HG02763 (cell line): ENCODE measurements around the gene THG1L.
"Not testable (repeated sequence)": the region's sequence is repeated elsewhere in the genome, so short reads cannot be mapped to it uniquely, and the experiment has no call there.

Source experiments
- ATAC-seq: cut with Tn5 transposase; IDR thresholded peaks from one replicate; pipeline ENCODE4 v1.9.1; 2021; ENCODE audit warnings: mild to moderate bottlenecking, moderate library complexity; ENCODE audit not compliant: unreplicated experiment

Gene THG1L

GRCh38 chr5:157726607-157727006 lies 4.6 kb upstream of the THG1L start:
- ATAC-seq = not testable (repeated sequence)

- not testable (repeated sequence) for ATAC-seq
Observed at GRCh38 chr5:157727858-157728257, 3.4 kb upstream of the THG1L start.

DNA sequence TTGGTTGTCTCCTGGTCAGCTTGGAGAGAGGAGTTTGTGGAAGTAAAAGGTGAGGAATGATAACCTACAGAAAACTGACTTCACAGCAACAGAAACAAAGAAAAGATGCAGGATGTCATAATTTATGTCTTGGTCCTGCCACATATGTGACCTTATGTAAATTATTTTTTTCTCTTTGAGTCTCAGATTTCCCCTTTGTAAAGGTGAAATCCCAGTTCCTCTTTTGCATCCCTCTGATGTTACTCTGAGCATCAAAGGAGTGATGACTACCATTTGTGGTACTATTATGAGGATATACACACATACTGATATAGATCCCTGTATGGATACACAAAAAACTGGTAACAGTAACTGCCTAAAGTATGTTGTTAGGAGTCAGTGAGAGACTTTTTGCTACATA lies 1.4 kb upstream of the THG1L start:
- peak; percentile 58 for ATAC-seq

GRCh38 chr5:157730900-157731271 lies 334 bp upstream of the THG1L start:
- no peak for ATAC-seq

DNA sequence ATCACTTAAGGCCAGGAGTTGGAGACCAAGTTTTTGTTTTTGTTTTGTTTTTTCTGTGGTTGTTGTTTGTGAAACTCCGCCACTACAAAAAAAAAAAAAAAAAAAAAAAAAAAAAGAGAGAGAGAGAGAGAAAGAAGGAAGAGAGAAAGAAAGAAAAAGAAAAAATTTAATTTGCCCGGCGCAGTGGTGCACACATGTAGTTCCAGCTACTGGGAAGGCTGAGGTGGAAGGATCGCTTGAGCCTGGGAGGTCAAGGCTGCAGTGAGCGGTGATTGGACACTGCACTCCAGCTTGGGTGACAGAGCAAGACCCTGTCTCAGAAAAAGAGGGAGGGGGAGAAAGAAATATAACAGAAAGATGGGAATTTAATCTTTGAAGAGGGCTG lies 902 bp downstream of the THG1L start:
- ATAC-seq = no peak

GRCh38 chr5:157732596-157733262 lies 1.5 kb downstream of the THG1L start:
- no peak for ATAC-seq

DNA sequence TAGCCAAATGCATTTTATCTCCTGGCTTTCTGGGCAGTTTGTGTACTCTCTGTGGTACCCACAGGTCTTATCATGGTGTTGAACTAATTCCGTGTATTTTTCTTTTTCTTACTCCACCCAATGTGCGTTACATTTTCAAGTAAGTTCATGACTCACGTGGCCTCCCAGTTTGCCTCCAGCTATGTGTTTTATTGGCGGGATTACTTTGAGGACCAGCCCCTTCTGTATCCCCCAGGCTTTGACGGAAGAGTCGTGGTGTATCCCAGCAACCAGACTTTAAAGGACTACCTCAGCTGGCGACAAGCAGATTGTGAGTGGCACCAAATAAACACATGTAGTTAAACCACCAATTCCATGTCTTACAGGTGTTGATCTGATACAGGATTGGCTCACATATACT lies 3.2 kb downstream of the THG1L start:
- ATAC-seq = no peak

DNA sequence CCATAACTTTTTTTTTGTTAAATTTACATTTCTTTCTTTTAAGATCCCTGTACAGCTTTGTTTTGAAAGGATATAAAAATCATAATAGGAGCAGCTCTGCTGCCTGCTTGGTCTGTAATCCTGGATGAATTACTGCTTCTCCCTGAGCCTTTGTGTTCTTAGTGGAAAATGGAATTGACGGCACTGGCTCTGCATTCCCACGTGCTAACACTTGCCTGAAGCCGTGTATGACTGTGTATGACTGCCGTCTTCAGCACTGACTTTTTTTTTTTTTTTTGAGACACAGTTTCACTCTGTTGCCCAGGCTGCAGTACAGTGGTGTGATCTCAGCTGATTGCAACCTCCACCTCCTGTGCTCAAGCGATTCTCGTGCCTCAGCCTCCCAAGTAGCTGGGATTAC lies 4.8 kb downstream of the THG1L start:
- no peak for ATAC-seq

DNA sequence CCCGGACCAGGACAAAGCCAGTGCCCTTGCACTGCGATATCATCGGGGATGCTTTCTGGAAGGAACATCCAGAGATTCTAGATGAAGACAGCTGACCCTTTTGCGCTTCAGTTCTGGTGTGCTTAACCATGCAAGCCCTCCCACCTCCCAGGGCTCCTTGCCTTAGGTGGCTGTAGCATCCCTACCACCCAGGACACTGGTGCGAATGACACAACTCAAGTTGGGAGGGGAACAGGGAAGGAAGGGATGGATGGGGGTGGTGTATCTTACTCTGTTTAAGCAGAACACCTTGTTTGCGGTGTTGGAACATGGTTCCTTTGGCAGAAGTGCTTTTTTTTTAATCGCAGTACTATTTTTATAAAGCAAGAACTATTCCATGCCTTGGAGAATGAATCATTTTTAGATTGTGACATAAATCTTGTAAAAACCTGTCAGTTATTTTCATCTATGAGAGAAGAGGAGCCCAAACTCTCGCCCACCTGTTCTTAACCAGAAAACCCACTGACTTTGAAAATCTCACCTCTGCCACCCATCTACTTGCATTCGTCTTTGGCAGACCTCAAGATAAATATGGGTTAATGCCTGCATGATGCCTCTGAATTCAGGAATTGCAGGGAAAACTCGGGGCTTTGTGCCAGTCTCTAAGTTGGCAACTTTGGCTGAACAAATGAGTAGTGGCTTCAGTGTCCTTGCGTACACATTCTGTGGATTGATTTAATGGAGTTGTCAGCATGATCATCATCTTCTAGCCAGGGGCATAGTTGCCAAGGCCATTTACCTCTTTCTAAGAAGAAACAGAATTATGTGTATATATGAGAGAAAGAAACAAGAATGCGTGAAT lies 8.4 kb downstream of the THG1L start:
- no peak for ATAC-seq

GRCh38 chr5:157740229-157740610 lies 9.0 kb downstream of the THG1L start:
- ATAC-seq = no peak

DNA sequence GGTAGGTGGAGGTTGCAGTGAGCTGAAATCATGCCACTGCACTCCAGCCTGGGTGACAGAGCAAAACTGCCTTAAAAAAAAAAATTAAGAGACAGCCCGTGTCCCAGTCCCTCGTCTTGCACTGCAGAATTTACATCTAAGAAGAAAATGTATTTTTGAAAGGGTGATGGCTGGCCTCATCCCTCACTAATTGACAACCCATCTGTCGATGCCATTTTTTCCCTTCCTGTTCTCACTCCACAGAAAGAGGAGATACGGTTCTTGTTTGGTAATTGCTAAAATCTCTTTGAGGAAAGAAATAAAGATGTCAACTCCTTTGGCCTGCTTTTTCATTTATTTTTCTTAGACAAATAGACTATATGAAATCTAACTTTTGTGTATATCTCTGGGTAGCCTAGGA lies 9.9 kb downstream of the THG1L start:
- no peak for ATAC-seq

- ATAC-seq = peak; percentile 94
Observed at GRCh38 chr5:157743163-157744050, 12.2 kb downstream of the THG1L start, which contains the start of gene LSM11. Gene LSM11, plus strand, starts transcription at chr5:157743712. Its CDS starts 39 bp downstream, at chr5:157743751.

DNA sequence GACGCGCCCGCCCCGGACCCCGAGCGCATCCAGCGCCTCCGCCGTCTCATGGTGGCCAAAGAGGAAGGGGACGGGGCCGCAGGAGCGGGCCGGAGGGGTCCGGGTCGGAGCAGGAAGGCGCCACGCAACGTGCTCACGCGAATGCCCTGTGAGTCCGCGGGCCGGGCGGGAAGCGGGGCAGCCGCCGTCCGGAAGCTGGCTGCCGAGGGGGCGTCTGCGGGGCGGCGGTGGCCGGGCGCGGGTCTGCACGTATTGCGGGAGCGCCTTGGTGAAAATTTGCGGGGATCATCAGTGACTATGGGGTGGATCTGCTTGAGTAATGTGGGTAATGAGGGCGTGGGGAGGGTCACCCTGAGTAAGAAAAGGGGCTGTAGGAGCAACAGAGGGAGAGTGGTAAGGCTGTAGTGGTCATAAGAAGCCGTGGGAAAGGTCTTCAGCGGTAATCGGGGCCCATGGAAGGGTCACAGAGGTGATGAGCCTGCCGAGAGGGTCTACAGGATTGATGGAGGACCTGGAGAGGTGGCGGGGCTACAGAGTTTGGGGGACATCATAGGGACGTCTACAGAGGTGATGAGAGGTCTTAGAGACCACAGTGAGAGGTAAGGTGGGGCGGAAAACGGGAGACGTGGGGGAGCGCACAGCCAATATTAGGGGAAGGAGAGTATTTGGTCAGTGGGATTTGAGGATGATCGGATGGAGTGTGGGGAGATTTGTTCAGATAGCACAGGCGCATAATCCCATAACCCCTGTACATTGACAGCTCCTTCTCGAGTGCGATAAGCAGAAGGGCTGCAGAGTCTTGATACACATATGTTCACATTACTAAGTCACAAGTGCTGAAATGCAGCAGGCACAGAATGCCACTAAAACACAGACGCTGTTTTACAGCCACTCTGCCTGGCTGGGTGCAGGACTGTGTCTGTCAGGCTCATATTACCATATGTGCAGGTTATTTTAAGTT lies 13.1 kb downstream of the THG1L start:
- peak; percentile 13 for ATAC-seq

GRCh38 chr5:157745041-157745456 lies 13.8 kb downstream of the THG1L start:
- ATAC-seq = no peak

GRCh38 chr5:157747173-157747740 lies 16.0 kb downstream of the THG1L start:
- no peak for ATAC-seq

GRCh38 chr5:157747766-157748700 lies 16.8 kb downstream of the THG1L start:
- no peak for ATAC-seq

GRCh38 chr5:157748760-157749461 lies 17.7 kb downstream of the THG1L start:
- no peak for ATAC-seq

GRCh38 chr5:157749462-157749799 lies 18.2 kb downstream of the THG1L start:
- ATAC-seq = no peak
